CD4-positive, alpha-beta T cell treated with Interleukin-2 at 100 ng/mL for 4 hours (primary cell): ENCODE measurements around the gene HPS4.
A peak's percentile ranks its signal among the peaks of the same experiment; 100 is the strongest.
"Not testable (repeated sequence)": the region's sequence is repeated elsewhere in the genome, so short reads cannot be mapped to it uniquely, and the experiment has no call there.

ENCODE experiments used
- DNase-seq: peaks from one replicate; pipeline ENCODE4 v3.0.0-alpha.2; 2020; ENCODE audit warnings: low spot score

The HPS4 gene

GRCh38 chr22:26442086-26442756, 41.4 kb downstream of the HPS4 start:
- no peak for DNase-seq

GRCh38 chr22:26439559-26439958, 44.0 kb downstream of the HPS4 start:
- no peak for DNase-seq

- not testable (repeated sequence) for DNase-seq
Observed at GRCh38 chr22:26438776-26439175, 44.8 kb downstream of the HPS4 start.

GRCh38 chr22:26437694-26438392, 45.7 kb downstream of the HPS4 start:
- no peak for DNase-seq

DNA sequence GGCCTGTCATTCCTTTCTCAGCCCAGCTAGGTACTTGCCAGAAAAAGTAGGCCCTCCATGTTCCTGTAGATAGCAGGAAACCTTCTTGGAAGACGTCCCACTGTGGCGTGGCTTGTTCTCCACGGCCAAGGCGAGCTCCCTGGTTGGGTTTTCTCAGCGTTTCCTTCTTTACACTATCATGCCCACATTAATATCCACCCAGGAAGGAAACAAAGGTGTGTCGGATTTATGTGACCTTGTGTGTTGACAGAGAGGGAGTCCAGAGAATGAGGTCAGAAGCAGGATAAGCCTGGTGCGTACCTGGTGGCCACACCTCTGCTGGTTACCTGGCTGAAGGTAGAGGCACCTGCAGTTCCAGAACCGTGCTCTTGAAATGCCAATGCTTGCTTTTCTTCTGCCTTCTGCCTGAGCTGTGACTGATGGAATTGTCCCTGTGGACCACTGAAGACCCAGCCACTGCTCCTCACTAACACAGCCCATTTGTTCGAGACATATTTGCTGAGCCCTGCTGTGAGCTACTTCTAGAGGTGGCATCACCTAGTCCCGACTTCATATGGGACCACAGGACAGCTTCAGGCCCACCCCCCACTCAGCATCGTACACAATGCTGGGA, 46.6 kb downstream of the HPS4 start:
- no peak for DNase-seq

- no peak for DNase-seq
Observed at GRCh38 chr22:26435327-26436093, 48.1 kb downstream of the HPS4 start.

DNA sequence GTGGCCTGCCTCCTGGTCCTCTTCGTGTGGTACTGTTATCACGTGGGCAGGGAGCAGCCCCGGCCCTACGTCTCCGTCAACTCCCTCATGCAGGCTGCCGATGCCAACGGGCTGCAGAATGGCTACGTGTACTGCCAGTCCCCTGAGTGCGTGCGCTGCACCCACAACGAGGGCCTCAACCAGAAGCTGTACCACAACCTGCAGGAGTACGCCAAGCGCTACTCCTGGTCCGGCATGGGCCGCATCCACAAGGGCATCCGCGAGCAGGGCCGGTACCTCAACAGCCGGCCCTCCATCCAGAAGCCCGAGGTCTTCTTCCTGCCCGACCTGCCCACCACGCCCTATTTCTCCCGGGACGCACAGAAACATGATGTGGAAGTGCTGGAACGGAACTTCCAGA, 49.8 kb downstream of the HPS4 start:
- DNase-seq = no peak

- DNase-seq = no peak
Observed at GRCh38 chr22:26432619-26433311, 50.8 kb downstream of the HPS4 start.

- peak; percentile 14 for DNase-seq
Observed at GRCh38 chr22:26431261-26431995, 52.2 kb downstream of the HPS4 start.

DNA sequence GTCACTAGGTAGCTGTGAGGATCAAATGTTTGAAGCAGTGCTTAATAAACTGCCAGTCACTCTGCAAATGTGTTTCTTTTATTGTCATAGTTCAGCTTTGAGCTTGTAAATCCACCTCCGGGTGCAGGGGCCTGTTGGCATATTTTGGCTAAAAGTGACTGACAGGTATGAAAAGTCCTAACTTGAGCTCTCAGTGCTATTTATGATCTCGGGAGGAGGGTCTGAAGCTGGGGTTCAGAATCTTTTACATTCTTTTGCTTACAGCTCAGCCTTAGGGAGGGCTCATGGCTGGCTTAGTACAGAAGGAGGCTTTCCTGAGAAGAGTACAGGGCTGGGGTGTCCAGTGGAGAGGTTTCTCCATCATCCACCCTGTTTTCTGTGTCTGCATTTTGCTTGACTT, 53.0 kb downstream of the HPS4 start:
- no peak for DNase-seq

DNA sequence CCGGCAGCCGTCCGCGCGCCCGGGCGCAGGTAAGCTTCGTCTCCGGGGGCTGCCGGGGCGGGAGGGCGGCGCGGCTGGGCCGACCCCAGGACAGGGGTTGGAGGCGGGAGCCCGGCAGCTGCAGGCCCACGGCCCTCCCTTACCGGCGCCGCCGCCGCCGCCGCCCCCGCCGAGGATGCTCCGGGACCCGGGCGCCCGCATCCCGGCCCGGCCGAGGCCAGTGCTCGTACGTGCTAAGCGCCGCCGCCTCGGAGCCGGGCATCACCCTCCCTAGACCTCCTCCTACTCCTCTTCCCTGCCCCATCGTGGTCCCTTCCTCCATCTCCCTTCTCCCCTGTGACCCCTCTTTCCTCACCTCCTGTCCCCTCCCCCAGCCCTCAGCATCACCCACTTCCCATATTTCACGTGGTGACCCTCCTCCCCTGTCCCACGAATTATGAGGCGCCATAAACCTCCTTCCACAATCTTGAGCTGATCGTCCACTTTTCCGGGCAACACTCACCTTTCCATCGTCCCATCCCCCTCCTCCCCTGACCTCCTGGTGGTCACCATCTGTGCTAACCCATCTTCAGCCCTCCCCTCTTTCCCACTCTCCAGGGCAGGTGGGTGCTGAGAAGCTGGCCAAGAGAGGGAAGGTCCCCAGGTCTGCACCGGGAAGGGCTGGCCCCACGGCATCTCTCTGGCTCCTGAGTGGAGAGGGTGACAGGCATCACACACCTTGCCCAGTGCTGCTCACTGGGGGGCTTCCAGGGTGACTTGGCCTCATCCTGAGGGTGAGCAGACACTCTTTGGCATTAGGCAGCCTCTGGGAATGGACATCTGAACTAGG, 53.9 kb downstream of the HPS4 start:
- DNase-seq = no peak

DNA sequence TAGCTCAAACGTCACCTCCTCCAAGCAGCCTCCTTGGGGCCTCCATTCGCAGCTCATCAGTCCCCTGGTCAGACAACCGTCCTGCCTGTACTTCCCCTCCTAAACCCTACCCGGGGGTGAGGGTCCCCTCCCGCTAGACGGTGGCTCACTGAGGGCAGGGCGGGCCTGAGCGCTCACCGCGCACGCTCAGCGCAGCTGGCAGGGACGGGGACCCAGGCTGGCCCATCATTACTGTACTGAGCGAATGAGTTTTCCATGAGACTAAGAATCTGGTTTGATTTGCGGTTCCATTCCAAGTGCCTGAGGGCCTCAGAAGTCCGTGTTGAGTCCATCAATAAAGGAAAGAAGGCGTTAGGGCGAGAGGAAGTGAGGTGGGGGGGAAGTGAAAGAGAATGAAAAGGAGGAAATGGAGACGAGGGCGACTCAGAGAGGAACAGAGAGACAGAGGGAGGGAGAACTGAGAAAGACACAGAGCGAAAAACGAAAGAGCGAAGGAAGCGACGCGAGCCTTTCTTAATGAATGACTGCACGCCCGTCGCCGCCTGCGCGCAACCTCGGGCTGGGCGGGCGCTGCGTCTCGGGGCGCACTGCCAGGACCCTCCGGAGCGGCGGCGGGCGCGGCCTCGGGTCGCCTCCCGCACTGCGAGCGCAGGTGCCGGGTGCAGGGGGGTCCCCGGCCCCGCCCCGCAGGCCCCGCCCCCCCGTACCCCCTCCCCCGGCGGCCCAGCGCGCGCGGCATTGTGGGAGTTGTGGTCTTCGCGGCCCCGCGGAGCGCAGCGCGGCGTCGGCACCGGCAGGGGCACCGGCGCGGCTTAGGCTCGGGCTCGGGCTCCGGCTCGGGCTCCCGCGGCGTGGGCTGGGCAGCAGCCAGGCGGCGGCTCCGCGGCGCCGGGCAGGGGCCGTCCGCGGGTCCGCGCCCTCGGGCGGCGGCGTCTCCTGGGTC, 54.8 kb downstream of the HPS4 start, which contains the start of gene ASPHD2:
Gene ASPHD2, plus strand, starts transcription at position 746 of the 943 bp plus-strand sequence. CDS start 4,356 bp downstream, outside the sequence.
- peak; percentile 79 for DNase-seq

GRCh38 chr22:26426924-26427323, 56.7 kb downstream of the HPS4 start:
- no peak for DNase-seq

GRCh38 chr22:26418620-26419019, 65.0 kb downstream of the HPS4 start:
- no peak for DNase-seq

GRCh38 chr22:26417406-26417805, 66.2 kb downstream of the HPS4 start:
- DNase-seq = no peak

- DNase-seq = no peak
Observed at GRCh38 chr22:26416670-26417276, 66.8 kb downstream of the HPS4 start.

DNA sequence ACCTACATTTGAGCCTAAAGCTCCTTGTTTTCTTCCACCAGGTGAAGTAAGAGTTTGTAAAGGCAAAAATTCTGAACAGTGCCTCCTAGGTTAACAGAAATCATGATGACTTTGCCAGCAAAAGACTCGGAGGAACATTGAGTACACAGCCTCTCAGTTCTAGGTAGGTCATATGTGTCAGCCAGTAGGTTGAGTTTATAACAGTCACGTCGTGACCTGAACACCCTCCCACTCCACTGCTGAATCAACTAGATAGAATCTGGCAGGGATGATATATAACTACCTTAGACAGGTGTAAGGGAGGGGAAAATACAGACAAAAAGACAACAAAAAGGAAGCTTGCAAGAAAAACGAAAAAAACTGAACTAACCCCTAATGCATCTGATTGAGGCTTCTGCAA, 67.3 kb downstream of the HPS4 start:
- no peak for DNase-seq

- DNase-seq = no peak
Observed at GRCh38 chr22:26414347-26414746, 69.2 kb downstream of the HPS4 start.

DNA sequence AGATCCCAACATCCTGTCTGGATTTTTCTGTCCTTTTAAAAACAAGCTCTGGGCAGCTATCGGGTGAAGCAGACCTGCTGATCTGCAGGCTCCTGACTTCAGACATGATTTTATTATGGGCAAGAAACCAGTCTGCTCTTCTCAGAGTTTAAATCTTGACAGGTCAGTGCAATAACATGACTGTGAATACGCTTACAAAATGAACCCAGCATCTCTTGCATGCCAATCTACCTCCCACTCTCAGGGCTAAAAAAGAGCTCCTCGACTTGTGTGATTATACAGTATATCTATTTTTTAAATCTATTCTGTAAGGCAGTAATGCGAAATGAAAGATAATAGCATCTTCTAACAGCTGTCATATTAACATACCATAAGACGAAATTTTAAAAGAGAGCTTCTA, 73.2 kb downstream of the HPS4 start:
- no peak for DNase-seq
